HUES6 (cell line): Measurements from ENCODE around the gene TRAPPC11.
"Not testable (repeated sequence)": the region's sequence is repeated elsewhere in the genome, so short reads cannot be mapped to it uniquely, and the experiment has no call there.

ENCODE experiments used
- H3K27ac ChIP-seq: 2 replicates; pipeline ENCODE4 v1.7.0; 2013; ENCODE audit warnings: low read depth, mild to moderate bottlenecking, low read length, inconsistent platforms
- H3K27me3 ChIP-seq: 2 replicates; pipeline ENCODE4 v1.6.1; 2013; ENCODE audit warnings: low read length; ENCODE audit not compliant: control insufficient read depth, insufficient read depth
- H3K36me3 ChIP-seq: 2 replicates; pipeline ENCODE4 v1.6.1; 2013; ENCODE audit warnings: low read length; ENCODE audit not compliant: control insufficient read depth, insufficient read depth
- H3K4me1 ChIP-seq: 2 replicates; pipeline ENCODE4 v1.6.1; 2013; ENCODE audit warnings: low read length; ENCODE audit not compliant: control insufficient read depth, insufficient read depth
- H3K4me3 ChIP-seq: 2 replicates; pipeline ENCODE4 v1.5.1; 2013; ENCODE audit warnings: low read depth, low read length
- H3K9ac ChIP-seq: one replicate; pipeline ENCODE4 v1.6.1; 2013; ENCODE audit warnings: mild to moderate bottlenecking, low read length
- H3K9me3 ChIP-seq: 2 replicates; pipeline ENCODE4 v1.6.1; 2013; ENCODE audit warnings: low read depth, low read length; ENCODE audit not compliant: control insufficient read depth, insufficient read depth

Gene TRAPPC11

GRCh38 chr4:183626168-183626567 lies 32.9 kb upstream of the TRAPPC11 start:
- Histone ChIP-seq H3K4me1 (no peaks in the 10 kb centered on the region), H3K9me3 (no peaks in the 10 kb centered on the region), H3K4me3 (no peak overlapping the region), H3K27ac (no peak overlapping the region), H3K27me3 (no peaks in the 10 kb centered on the region), H3K9ac (no peak overlapping the region), H3K36me3 (no peaks in the 10 kb centered on the region)

- H3K9me3 ChIP-seq, H3K4me3 ChIP-seq, H3K36me3 ChIP-seq, H3K27me3 ChIP-seq, H3K4me1 ChIP-seq, H3K27ac ChIP-seq, H3K9ac ChIP-seq: not testable (repeated sequence)
These were observed 31.8 kb upstream of the TRAPPC11 start for GRCh38 chr4:183627286-183627685.

DNA sequence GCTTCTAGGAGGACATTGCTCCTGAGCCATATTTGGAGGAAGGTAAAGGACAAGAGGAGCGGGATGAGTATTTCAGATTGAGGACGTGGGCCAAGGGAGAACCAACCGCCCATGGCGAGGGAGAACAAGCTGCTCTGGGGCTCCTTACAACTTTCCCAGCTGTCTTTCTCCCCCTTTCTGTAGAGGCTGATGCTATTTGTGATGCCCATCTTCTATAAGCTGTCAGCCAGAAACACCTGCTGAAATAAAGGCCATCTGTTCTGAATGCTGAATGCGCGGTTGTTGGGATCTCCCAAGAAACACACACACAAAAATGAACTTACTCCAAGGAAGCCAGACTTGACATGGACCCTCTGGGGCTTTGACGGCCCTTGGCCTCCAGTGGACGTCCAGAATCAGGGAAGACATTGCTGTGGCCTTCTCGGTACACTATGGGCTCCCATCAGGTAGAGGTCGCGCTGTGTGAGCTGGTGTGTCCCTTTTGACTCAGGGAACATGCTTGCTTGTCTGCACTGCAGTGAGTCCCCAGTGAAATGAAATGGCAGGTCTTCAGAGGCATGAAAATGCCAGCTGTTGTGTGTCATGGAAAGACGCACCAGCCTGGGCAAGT lies 31.0 kb upstream of the TRAPPC11 start:
- Histone ChIP-seq H3K27me3 (no peaks in the 10 kb centered on the region), H3K9ac (no peak overlapping the region), H3K9me3 (no peaks in the 10 kb centered on the region), H3K4me1 (no peaks in the 10 kb centered on the region), H3K4me3 (no peak overlapping the region), H3K27ac (no peak overlapping the region), H3K36me3 (no peaks in the 10 kb centered on the region)

DNA sequence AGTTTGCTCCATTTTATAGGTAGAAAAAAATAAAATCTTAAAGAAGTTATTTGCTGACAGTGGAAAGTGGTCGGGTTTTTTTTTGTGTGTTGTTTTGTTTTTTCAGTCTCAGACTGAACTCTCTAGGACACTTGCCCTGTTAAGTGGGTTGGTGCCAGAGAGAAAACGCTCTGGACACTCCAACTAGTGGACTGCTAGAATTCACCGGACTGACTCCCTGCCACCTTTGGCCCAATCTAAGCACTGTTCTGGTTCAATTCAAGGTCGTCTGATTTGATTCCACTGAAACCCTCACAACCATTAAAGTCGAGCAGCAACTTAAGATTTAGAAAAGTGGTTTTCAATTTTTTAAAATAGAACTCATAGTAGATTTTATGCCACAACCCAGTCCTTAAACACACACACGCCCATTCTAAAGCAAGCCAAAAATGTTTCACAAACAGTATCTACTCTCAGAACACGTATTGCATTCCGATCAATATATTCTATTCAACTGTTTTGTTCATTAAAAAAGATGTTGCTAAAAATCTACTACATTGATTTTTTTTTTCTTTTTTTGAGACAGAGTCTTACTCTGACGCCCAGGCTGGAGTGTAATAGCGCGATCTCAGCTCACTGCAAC lies 27.4 kb upstream of the TRAPPC11 start:
- Histone ChIP-seq H3K36me3 (no peaks in the 10 kb centered on the region), H3K4me1 (peaks cover 25% of the 10 kb centered on the region), H3K27me3 (no peaks in the 10 kb centered on the region), H3K9ac (no peak overlapping the region), H3K4me3 (no peak overlapping the region), H3K9me3 (no peaks in the 10 kb centered on the region), H3K27ac (no peak overlapping the region)

- H3K4me1 ChIP-seq: peaks cover 31% of the 10 kb centered on the region
- no peak overlapping the region for H3K4me3 ChIP-seq
- no peaks in the 10 kb centered on the region for H3K9me3 ChIP-seq
- H3K9ac ChIP-seq: no peak overlapping the region
- H3K27ac ChIP-seq: no peak overlapping the region
- H3K36me3 ChIP-seq: no peaks in the 10 kb centered on the region
- H3K27me3 ChIP-seq: no peaks in the 10 kb centered on the region
These were observed 26.4 kb upstream of the TRAPPC11 start for GRCh38 chr4:183632689-183633088.

DNA sequence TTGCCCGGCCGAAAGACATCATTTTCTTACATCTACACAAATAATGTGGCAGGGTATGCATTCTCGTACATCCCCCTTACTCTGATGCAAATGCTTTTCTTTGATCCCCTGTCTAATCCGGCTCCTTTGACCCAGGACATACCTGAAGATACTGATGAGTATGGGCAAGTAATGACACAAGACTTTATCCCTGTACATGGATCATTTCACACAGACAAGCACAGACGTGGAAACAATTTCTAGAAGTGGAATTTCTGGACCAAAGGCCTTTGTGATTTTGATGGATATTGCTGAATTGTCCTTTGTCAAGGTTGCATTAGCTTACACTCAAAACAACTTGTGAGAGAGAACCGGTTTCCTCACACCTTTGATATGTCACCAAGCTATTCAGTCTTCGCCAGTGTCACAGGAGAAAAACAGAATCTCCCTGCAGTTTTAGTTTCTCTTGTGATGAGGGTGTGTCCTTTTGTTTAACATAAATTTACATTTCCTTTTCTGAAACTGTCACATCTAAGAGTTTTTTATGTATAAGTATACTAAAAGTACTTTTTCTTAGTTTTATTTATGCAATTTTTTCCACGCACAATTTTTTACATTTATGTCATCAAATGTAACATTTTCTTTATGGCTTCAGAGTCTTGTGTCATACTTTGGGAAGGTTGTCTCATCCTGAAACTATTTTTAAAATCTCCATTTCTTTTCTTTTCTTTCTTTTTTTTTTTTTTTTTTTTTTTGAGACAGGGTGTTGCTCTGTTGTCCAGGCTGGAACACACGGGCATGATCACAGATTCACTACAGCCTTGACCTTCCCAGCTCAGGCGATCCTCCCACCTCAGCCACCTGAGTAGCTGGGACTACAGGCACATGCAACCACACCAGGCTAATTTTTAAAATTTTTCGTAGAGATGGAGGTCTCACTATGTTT lies 25.4 kb upstream of the TRAPPC11 start:
- H3K27me3 ChIP-seq: no peaks in the 10 kb centered on the region
- H3K27ac ChIP-seq: no peak overlapping the region
- H3K4me1 ChIP-seq: peaks cover 31% of the 10 kb centered on the region
- H3K36me3 ChIP-seq: no peaks in the 10 kb centered on the region
- H3K9me3 ChIP-seq: no peaks in the 10 kb centered on the region
- no peak overlapping the region for H3K4me3 ChIP-seq
- H3K9ac ChIP-seq: no peak overlapping the region

DNA sequence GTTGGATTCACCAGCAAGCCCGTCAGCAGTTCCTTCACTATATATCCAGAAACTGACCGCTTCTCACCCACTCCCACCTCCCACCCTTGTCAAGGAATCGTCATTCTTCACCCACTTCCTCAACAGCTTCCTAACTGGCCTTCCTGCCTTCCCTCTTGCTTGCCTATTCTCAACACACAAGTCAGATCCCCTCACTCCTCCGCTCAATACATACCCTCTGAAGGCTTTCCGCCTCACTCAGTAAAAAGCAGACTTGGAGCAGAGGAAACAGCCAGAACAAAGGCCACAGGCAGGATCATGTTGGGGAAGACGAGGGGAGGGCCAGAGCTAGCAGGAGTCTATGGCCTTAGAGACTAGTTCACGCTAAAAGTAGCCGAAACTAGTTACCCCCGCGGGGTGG lies 23.8 kb upstream of the TRAPPC11 start:
- Histone ChIP-seq H3K9ac (peak overlapping the region; percentile 42), H3K9me3 (no peaks in the 10 kb centered on the region), H3K4me1 (peaks cover 31% of the 10 kb centered on the region), H3K27me3 (no peaks in the 10 kb centered on the region), H3K4me3 (no peak overlapping the region), H3K36me3 (no peaks in the 10 kb centered on the region), H3K27ac (peak overlapping the region; percentile 25; the same call in 1 of the 2 replicates)

DNA sequence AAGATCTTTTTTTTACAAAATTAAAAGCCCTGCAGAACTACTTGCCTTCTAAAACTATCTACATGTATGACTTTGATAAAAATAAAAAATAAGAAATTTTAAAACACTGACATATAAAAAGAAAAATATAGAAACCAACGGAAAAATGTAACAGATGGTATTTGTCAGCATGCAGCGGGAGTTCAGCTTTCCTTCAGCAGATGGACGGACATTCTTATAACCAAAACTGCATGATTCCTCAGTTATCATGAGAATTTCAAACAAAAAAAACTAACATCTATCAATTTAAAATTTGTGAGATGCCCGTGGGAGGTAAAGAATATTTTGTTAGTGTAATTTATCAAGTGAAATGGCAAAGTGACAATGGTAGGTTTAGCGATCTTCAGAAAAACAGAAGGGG lies 23.4 kb upstream of the TRAPPC11 start:
- 0 out of 2 replicates have a peak overlapping the region, but pooled peaks have one; percentile 25 for H3K27ac ChIP-seq
- H3K4me3 ChIP-seq: no peak overlapping the region
- no peaks in the 10 kb centered on the region for H3K9me3 ChIP-seq
- no peak overlapping the region for H3K9ac ChIP-seq
- H3K4me1 ChIP-seq: peaks cover 31% of the 10 kb centered on the region
- no peaks in the 10 kb centered on the region for H3K36me3 ChIP-seq
- H3K27me3 ChIP-seq: no peaks in the 10 kb centered on the region

- H3K27me3 ChIP-seq: no peaks in the 10 kb centered on the region
- no peak overlapping the region for H3K9ac ChIP-seq
- H3K27ac ChIP-seq: 0 out of 2 replicates have a peak overlapping the region, but pooled peaks have one; percentile 22
- no peaks in the 10 kb centered on the region for H3K9me3 ChIP-seq
- H3K4me3 ChIP-seq: no peak overlapping the region
- no peaks in the 10 kb centered on the region; the same call in 1 of the 2 replicates for H3K36me3 ChIP-seq
- H3K4me1 ChIP-seq: peaks cover 31% of the 10 kb centered on the region
These were observed 22.6 kb upstream of the TRAPPC11 start for GRCh38 chr4:183636503-183636902.

DNA sequence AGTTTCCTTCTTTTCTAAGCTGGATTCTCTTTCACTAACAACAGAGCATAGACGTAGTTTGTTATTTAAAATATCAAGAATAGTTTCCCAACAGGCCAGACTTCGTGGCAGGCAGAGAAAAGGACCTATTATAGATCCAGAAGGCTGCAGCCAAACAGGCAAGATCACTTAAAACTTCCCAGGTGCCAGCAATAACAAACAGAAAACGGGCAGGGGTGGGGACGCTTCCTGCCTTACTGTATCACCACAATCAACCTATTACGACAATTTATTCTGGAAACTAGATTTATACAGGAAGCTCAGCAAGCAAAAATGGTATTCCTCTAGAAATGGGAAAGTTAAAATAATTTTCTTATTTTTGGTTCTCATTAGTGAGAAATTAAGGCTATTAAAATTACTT lies 22.2 kb upstream of the TRAPPC11 start:
- peaks cover 31% of the 10 kb centered on the region for H3K4me1 ChIP-seq
- H3K9ac ChIP-seq: no peak overlapping the region
- no peaks in the 10 kb centered on the region for H3K9me3 ChIP-seq
- H3K36me3 ChIP-seq: no peaks in the 10 kb centered on the region; the same call in 1 of the 2 replicates
- H3K4me3 ChIP-seq: no peak overlapping the region
- 0 out of 2 replicates have a peak overlapping the region, but pooled peaks have one; percentile 22 for H3K27ac ChIP-seq
- no peaks in the 10 kb centered on the region for H3K27me3 ChIP-seq

DNA sequence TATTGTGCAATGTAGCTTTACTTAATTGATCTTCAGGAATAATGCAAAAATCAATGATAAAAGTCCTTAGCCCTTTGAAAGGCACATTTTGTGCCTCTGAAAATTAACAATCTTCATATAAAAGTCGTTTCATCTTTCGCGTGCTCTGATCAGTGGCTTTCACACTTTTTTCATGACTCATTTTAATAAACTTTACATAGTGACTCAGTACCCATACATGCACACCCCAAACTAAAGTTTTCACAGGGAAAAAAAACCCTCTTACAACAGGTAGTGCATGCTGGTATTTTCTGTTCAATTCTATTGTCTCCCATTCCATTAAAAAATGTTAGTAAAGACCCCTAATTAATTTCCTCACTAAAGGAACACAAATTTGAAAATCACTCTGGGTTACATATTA lies 21.6 kb upstream of the TRAPPC11 start:
- Histone ChIP-seq H3K9me3 (no peaks in the 10 kb centered on the region), H3K36me3 (peaks cover 1% of the 10 kb centered on the region), H3K4me1 (peaks cover 31% of the 10 kb centered on the region), H3K27me3 (no peaks in the 10 kb centered on the region), H3K27ac (no peak overlapping the region), H3K9ac (no peak overlapping the region), H3K4me3 (no peak overlapping the region)
